ENCODE measurements around the gene PLEKHF1. TPM values are rescaled to one million over a fixed set of nuclear protein-coding genes. Genes with fewer than 3 reads are reported as not detected.

The PLEKHF1 gene
- total RNA-seq, 4 donors from 2014 or later = 4.3 to 20.8 (median 17.1) TPM

- WGBS, 2 donors = 67 to 92% methylated on average over 1 to 16 of the region's 16 CpGs
- TF ChIP-seq POLR2A (IDR thresholded peaks at IDR 0.05) = no peak
- intact Hi-C loops (cut with DNase I) = no loop called here
- Histone ChIP-seq H3K27me3 (no peaks in the 10 kb centered on the region), H3K27ac (no peak overlapping the region), H3K9me3 (no peaks in the 10 kb centered on the region), H3K36me3 (no peaks in the 10 kb centered on the region), H3K4me3 (no peak overlapping the region), H3K4me1 (no peaks in the 10 kb centered on the region)
- no peak for DNase-seq
These were observed 36.4 kb upstream of the PLEKHF1 start for GRCh38 chr19:29628661-29629385.

GRCh38 chr19:29629836-29630534 lies 35.3 kb upstream of the PLEKHF1 start:
- 55 to 78% methylated on average over 4 to 5 of the region's 5 CpGs for WGBS, 2 donors
- intact Hi-C loops (cut with DNase I) = no loop called here
- Histone ChIP-seq H3K36me3 (no peaks in the 10 kb centered on the region), H3K27ac (no peak overlapping the region), H3K27me3 (no peaks in the 10 kb centered on the region), H3K4me3 (no peak overlapping the region), H3K9me3 (no peaks in the 10 kb centered on the region), H3K4me1 (no peaks in the 10 kb centered on the region)
- no peak for DNase-seq
- TF ChIP-seq CTCF (IDR thresholded peaks at IDR 0.05) = no peak
- no peak for TF ChIP-seq POLR2A (IDR thresholded peaks at IDR 0.05)

GRCh38 chr19:29630655-29631054 lies 34.6 kb upstream of the PLEKHF1 start:
- TF ChIP-seq POLR2A (IDR thresholded peaks at IDR 0.05) (no peak), CTCF (IDR thresholded peaks at IDR 0.05) (no peak)
- WGBS, 2 donors = 60 to 73% methylated on average over 2 of the region's 2 CpGs
- H3K9me3 ChIP-seq = no peaks in the 10 kb centered on the region
- no peak overlapping the region for H3K4me3 ChIP-seq
- intact Hi-C loops (cut with DNase I) = no loop called here
- H3K36me3 ChIP-seq = no peaks in the 10 kb centered on the region
- no peak overlapping the region for H3K27ac ChIP-seq
- no peak for DNase-seq
- H3K4me1 ChIP-seq = no peaks in the 10 kb centered on the region
- H3K27me3 ChIP-seq = no peaks in the 10 kb centered on the region

GRCh38 chr19:29631450-29631849 lies 33.8 kb upstream of the PLEKHF1 start:
- Histone ChIP-seq H3K27ac (no peak overlapping the region), H3K27me3 (no peaks in the 10 kb centered on the region), H3K9me3 (no peaks in the 10 kb centered on the region), H3K36me3 (no peaks in the 10 kb centered on the region), H3K4me3 (no peak overlapping the region), H3K4me1 (no peaks in the 10 kb centered on the region)
- intact Hi-C loops (cut with DNase I) = no loop called here
- 91 to 94% methylated on average over 3 of the region's 3 CpGs for WGBS, 2 donors
- DNase-seq = no peak
- TF ChIP-seq CTCF (IDR thresholded peaks at IDR 0.05) (no peak), POLR2A (IDR thresholded peaks at IDR 0.05) (no peak)

GRCh38 chr19:29634002-29634401 lies 31.3 kb upstream of the PLEKHF1 start:
- Histone ChIP-seq H3K4me1 (no peaks in the 10 kb centered on the region), H3K27me3 (no peaks in the 10 kb centered on the region), H3K9me3 (no peaks in the 10 kb centered on the region), H3K27ac (no peak overlapping the region), H3K36me3 (no peaks in the 10 kb centered on the region), H3K4me3 (no peak overlapping the region)
- DNase-seq = no peak
- intact Hi-C loops (cut with DNase I) = no loop called here
- TF ChIP-seq POLR2A (IDR thresholded peaks at IDR 0.05) (no peak), CTCF (IDR thresholded peaks at IDR 0.05) (no peak)
- 73 to 88% methylated on average over 2 of the region's 2 CpGs for WGBS, 2 donors
